Thyroid gland (tissue), 4 donors: ENCODE results near the gene PPP1R13B. TPM values are rescaled to one million over a fixed set of nuclear protein-coding genes. Genes with fewer than 3 reads are reported as not detected.

Source experiments
- DNase-seq, 2 donors: peaks; one replicate each; pipeline ENCODE4 v3.0.0-alpha.2; 2019
- H3K27ac ChIP-seq, 3 donors: fragments of 200-600 bp; sonication (generic); 1 replicate in 2 of 3; 2 replicates in 1 of 3; pipeline ENCODE4 v1.5.1; 2016 to 2019; ENCODE audit warnings: mild to moderate bottlenecking in 1 of 3, moderate library complexity in 1 of 3
- H3K27me3 ChIP-seq: fragments of 200-600 bp; sonication (generic); one replicate; pipeline ENCODE4 v1.5.1; 2019
- H3K36me3 ChIP-seq, 2 donors: fragments of 200-600 bp; sonication (generic); one replicate each; pipeline ENCODE4 v1.5.1; 2016 to 2019
- H3K4me1 ChIP-seq, 2 donors: fragments of 200-600 bp; sonication (generic); one replicate each; pipeline ENCODE4 v1.5.1; 2017 to 2019
- H3K4me3 ChIP-seq, 3 donors: fragments of 200-600 bp; sonication (generic); replicated peaks in 1 of 3; 1 replicate in 2 of 3; 2 replicates in 1 of 3; pipeline ENCODE4 v1.5.1; 2016; ENCODE audit warnings: mild to moderate bottlenecking in 1 of 3
- H3K9me3 ChIP-seq: fragments of 200-600 bp; sonication (generic); one replicate; pipeline ENCODE4 v1.5.1; 2017
- POLR2A ChIP-seq, 2 donors: fragments of 450-650 bp; IDR thresholded peaks; one replicate each; pipeline ENCODE4 v1.6.1; 2017; ENCODE audit warnings: antibody characterized with exemption in 2 of 2, mild to moderate bottlenecking in 2 of 2, moderate library complexity in 1 of 2
- WGBS, 2 donors: methylation state at CpG; one replicate each; pipeline ENCODE4 v1.1.5; 2017; 5-methylcytosine and 5-hydroxymethylcytosine counted together
- intact Hi-C: fragments of 100-400 bp; cut with DNase I; formaldehyde crosslinking; loops from one replicate; pipeline ENCODE4 v1.15.1; 2023
- total RNA-seq, 4 donors: library from RNA; depleted of rRNA; stranded (reverse); fragments of >200 nt; gene quantifications; one replicate each; pipeline ENCODE4 v1.2.3, GENCODE V29; 2016
- TF ChIP-seq, protein P1 (sequence below), 6 experiments: fragments of 200-600 bp in 3 of 6; fragments of 450-650 bp in 3 of 6; sonication (generic) in 3 of 6; IDR thresholded peaks; one replicate each; pipeline ENCODE4 v1.5.1; 2016 to 2019; ENCODE audit warnings: antibody characterized with exemption in 6 of 6, mild to moderate bottlenecking in 2 of 6, inconsistent platforms in 1 of 6, moderate library complexity in 1 of 6

The PPP1R13B gene
- total RNA-seq, 4 donors from 2014 or later = 77.0 to 131 (median 81.8) TPM

DNA sequence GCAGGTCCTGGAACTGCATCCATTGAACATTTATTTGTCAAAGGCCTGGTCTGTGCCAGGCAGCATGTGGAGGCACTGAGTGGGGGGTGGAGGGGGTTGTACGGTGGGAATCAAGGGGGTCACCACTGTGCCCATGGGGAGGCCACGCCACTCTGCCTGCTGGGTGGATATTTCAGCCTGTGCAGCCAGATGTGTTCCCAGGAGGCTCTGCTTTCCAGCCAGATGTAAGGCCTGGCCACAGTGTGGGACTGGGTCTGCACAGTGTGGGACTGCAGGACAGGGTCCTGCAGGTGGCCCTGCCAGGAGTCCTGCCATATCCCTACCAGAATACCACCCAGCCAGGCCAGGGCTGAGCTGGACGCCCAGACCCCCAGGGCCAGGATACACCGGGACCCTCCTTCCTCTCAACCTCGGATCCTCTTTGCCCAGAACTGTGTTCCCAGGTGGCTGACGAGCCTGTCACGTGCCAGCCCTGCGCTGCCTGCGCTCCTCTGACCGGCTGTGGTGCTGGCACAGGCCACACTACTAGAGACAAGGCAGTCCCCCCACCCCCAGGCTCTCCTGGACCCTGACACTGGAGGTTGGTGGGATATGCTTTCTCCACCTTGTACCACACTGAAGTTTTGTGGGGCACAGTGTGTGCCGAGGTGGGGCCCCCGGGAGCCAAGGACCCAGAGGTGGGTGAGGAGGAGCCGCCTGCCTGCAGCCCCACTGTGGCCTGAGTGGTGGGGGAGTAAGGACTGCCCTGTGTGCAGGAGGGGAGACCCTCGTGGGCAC is 149.6 kb downstream of the PPP1R13B start:
- WGBS, 2 donors = 88 to 93% methylated on average over 13 to 14 of the region's 14 CpGs
- Histone ChIP-seq H3K4me3 (no peak overlapping the region), H3K27me3 (no peaks in the 10 kb centered on the region), H3K9me3 (no peaks in the 10 kb centered on the region), H3K27ac (no peak overlapping the region), H3K36me3 (peaks cover 47 to 58% of the 10 kb centered on the region in 2 donors), H3K4me1 (peaks cover 0 to 19% of the 10 kb centered on the region in 2 donors)
- TF ChIP-seq POLR2A (IDR thresholded peaks at IDR 0.05) = no peak
- TF ChIP-seq, protein P1, sequence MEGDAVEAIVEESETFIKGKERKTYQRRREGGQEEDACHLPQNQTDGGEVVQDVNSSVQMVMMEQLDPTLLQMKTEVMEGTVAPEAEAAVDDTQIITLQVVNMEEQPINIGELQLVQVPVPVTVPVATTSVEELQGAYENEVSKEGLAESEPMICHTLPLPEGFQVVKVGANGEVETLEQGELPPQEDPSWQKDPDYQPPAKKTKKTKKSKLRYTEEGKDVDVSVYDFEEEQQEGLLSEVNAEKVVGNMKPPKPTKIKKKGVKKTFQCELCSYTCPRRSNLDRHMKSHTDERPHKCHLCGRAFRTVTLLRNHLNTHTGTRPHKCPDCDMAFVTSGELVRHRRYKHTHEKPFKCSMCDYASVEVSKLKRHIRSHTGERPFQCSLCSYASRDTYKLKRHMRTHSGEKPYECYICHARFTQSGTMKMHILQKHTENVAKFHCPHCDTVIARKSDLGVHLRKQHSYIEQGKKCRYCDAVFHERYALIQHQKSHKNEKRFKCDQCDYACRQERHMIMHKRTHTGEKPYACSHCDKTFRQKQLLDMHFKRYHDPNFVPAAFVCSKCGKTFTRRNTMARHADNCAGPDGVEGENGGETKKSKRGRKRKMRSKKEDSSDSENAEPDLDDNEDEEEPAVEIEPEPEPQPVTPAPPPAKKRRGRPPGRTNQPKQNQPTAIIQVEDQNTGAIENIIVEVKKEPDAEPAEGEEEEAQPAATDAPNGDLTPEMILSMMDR (IDR thresholded peaks at IDR 0.05) = no peak
- intact Hi-C loops = no loop called here
- no peak for DNase-seq

DNA sequence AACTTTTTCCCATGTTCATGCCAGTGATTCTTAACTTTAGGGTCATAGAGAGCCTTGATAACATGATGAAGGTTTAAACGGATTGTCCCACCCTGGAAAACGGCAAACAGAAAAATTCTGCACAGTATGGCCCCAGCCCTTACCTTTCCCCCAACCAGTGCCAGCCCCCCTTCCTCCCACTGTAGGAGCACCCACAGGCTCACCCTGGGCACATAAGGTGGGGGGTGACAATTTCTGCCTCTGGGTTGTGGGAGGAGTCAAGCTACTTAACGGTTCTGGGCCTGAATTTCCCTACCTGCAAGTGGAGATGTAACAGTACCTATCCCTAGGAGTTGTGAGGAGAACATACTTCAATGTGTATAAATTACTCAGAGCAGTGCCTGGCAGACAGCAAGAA is 150.2 kb downstream of the PPP1R13B start:
- intact Hi-C loops = no loop called here
- H3K36me3 ChIP-seq = peaks cover 41 to 52% of the 10 kb centered on the region in 2 donors
- H3K27me3 ChIP-seq = no peaks in the 10 kb centered on the region
- H3K9me3 ChIP-seq = no peaks in the 10 kb centered on the region
- peak overlapping the region in 1 of 3 donors; percentile 46 for H3K27ac ChIP-seq
- H3K4me3 ChIP-seq = no peak overlapping the region
- H3K4me1 ChIP-seq = peaks cover 0 to 19% of the 10 kb centered on the region in 2 donors
- DNase-seq = no peak
- TF ChIP-seq, protein P1 (IDR thresholded peaks at IDR 0.05) = no peak
- no peak for TF ChIP-seq POLR2A (IDR thresholded peaks at IDR 0.05)
- WGBS, 2 donors = 48 to 53% methylated on average over 3 of the region's 3 CpGs

DNA sequence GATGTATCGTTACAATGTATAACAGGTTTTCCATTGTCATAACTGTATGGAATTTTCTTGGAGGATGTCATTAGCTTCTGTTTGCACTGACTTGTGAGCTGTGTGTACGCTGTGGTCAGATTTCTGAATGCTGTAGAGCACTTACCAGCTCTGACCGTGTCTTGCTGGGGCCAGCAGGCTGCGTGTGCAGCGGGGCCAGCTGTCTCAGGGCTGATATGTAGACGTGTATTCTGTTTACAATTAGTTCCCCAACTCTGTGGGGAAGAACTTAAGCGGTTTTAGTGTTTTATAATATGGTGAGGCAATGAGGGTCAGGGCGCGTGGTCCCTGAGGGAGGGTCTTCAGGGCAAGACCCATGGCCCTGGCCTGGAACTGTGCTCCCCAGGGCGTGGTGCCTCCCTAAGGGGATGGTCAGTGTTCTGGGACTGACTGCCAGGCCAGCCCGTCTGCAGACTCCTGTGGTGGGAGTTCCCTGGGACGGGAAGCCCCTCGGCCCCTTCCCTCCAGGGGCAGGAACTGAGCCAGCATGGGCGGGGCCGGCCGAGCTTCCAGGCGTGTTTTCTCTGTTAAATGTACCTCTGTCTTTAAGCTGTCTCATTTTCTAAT is 150.8 kb downstream of the PPP1R13B start:
- H3K4me1 ChIP-seq = peaks cover 3 to 19% of the 10 kb centered on the region in 2 donors
- peaks cover 39 to 46% of the 10 kb centered on the region in 2 donors for H3K36me3 ChIP-seq
- intact Hi-C loops = no loop called here
- no peaks in the 10 kb centered on the region for H3K9me3 ChIP-seq
- DNase-seq = no peak
- H3K27me3 ChIP-seq = no peaks in the 10 kb centered on the region
- TF ChIP-seq POLR2A (IDR thresholded peaks at IDR 0.05) = no peak
- TF ChIP-seq, protein P1 (IDR thresholded peaks at IDR 0.05) = no peak
- WGBS, 2 donors = 42 to 47% methylated on average over 14 to 17 of the region's 17 CpGs
- peak overlapping the region in 1 of 3 donors; percentile 46 for H3K27ac ChIP-seq
- no peak overlapping the region for H3K4me3 ChIP-seq

GRCh38 chr14:103696070-103696402 is 151.3 kb downstream of the PPP1R13B start:
- DNase-seq = no peak
- H3K4me1 ChIP-seq = peaks cover 8 to 24% of the 10 kb centered on the region in 2 donors
- WGBS, 2 donors = 44 to 51% methylated on average over 5 to 9 of the region's 13 CpGs
- no peaks in the 10 kb centered on the region for H3K9me3 ChIP-seq
- H3K27ac ChIP-seq = no peak overlapping the region
- H3K27me3 ChIP-seq = no peaks in the 10 kb centered on the region
- TF ChIP-seq, protein P1 (IDR thresholded peaks at IDR 0.05) = no peak
- peaks cover 39 to 42% of the 10 kb centered on the region in 2 donors for H3K36me3 ChIP-seq
- H3K4me3 ChIP-seq = no peak overlapping the region
- intact Hi-C loops = no loop called here
